Fibroblast of lung (primary cell): ENCODE results near the gene HRH4. TPM values are rescaled to one million over a fixed set of nuclear protein-coding genes. Genes with fewer than 3 reads are reported as not detected.

Experiments used
- DNase-seq, 2 donors: peaks; one replicate each; pipeline versions ENCODE4 v3.0.0 to v3.0.0-alpha.2; 2010; ENCODE audit warnings: low read depth in 2 of 2
- H2AFZ ChIP-seq: 2 replicates; pipeline ENCODE4 v1.5.1; 2012; ENCODE audit warnings: low read length, control low read depth, inconsistent platforms
- H3K27ac ChIP-seq: 2 replicates; pipeline ENCODE4 v1.5.1; 2011; ENCODE audit warnings: low read length, control low read depth; ENCODE audit not compliant: insufficient read depth
- H3K27me3 ChIP-seq: 2 replicates; pipeline ENCODE4 v1.5.1; 2011; ENCODE audit warnings: mild to moderate bottlenecking, low read length; ENCODE audit not compliant: control insufficient read depth, insufficient read depth
- H3K36me3 ChIP-seq: 2 replicates; pipeline ENCODE4 v1.5.1; 2011; ENCODE audit warnings: low read length; ENCODE audit not compliant: control insufficient read depth, insufficient read depth
- H3K4me1 ChIP-seq: 2 replicates; pipeline ENCODE4 v1.5.1; 2011; ENCODE audit warnings: low read length; ENCODE audit not compliant: control insufficient read depth, insufficient read depth; ENCODE audit errors: extremely low read depth
- H3K4me2 ChIP-seq: 2 replicates; pipeline ENCODE4 v1.5.1; 2011; ENCODE audit warnings: low read length, control low read depth; ENCODE audit not compliant: insufficient read depth; ENCODE audit errors: extremely low read depth
- H3K4me3 ChIP-seq, 4 experiments: fragments of 200-600 bp in 1 of 4; sonication (generic) in 1 of 4; replicated peaks in 1 of 4; 2 replicates each; pipeline ENCODE4 v1.5.1; 2011 to 2016; ENCODE audit warnings: low read length in 4 of 4, low read depth in 3 of 4, mild to moderate bottlenecking in 3 of 4, control low read depth in 2 of 4, inconsistent platforms in 1 of 4, mixed read lengths in 1 of 4; ENCODE audit not compliant: insufficient read depth in 1 of 4; ENCODE audit errors: control extremely low read depth in 1 of 4
- H3K79me2 ChIP-seq: 2 replicates; pipeline ENCODE4 v1.5.1; 2012; ENCODE audit warnings: mild to moderate bottlenecking, low read length, inconsistent platforms; ENCODE audit not compliant: control insufficient read depth, insufficient read depth
- H3K9ac ChIP-seq: 2 replicates; pipeline ENCODE4 v1.5.1; 2011; ENCODE audit warnings: mild to moderate bottlenecking, low read length, control low read depth; ENCODE audit not compliant: insufficient read depth
- H3K9me3 ChIP-seq: 2 replicates; pipeline ENCODE4 v1.5.1; 2012; ENCODE audit warnings: low read depth, low read length; ENCODE audit not compliant: control insufficient read depth, insufficient read depth
- H4K20me1 ChIP-seq: 2 replicates; pipeline ENCODE4 v1.5.1; 2011; ENCODE audit warnings: low read length; ENCODE audit not compliant: control insufficient read depth, insufficient read depth; ENCODE audit errors: extremely low read depth
- EZH2 ChIP-seq: IDR thresholded peaks from 2 replicates; pipeline ENCODE4 v1.5.1; 2012; ENCODE audit warnings: low read length, control low read depth, mild to moderate bottlenecking; ENCODE audit errors: missing control alignments
- polyA plus RNA-seq, 2 donors: library from polyadenylated mRNA; depleted of rRNA in 1 of 2; stranded (reverse) in 1 of 2; unstranded in 1 of 2; fragments of >200 nt; gene quantifications; 2 replicates each; pipeline ENCODE4 v1.2.1, GENCODE V29; 2011 to 2012; ENCODE audit warnings: missing spikeins in 1 of 2
- total RNA-seq: library from RNA; depleted of rRNA; stranded (reverse); fragments of >200 nt; gene quantifications from 2 replicates; pipeline ENCODE4 v1.2.1, GENCODE V29; 2014
- TF ChIP-seq, protein P1 (sequence below), 2 donors: IDR thresholded peaks in 1 of 2; conservative IDR thresholded peaks in 1 of 2; 1 replicate in 1 of 2; 2 replicates in 1 of 2; pipeline ENCODE4 v1.5.1; 2011 to 2012; ENCODE audit warnings: low read length in 2 of 2, control low read depth in 1 of 2, inconsistent platforms in 1 of 2, low read depth in 1 of 2, mild to moderate bottlenecking in 1 of 2

The HRH4 gene
- total and polyA plus RNA-seq, 2 donors (not counting 1 experiment from before 2014, with no cell fraction given): under 0.01 to 0.01 TPM

DNA sequence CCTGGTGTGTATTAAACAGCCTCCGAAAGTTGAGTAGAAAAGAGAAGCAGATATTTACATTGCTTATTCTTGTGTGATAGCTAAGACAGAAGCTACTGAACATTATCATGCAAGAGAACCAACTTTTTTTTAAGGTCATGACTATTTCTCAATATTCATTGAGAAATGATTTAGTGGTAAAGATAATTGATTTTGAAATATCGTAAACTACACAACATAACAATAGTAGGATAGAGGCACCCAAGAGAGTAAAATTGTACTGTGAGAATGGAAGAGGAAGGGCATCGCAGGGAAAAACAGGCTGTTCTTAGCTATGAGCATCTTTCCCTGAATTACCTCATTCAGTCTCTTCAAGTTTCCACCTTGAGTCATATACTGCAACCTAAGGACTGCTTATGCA, 25.2 kb downstream of the HRH4 start:
- H3K4me3 ChIP-seq: no peak overlapping the region
- no peaks in the 10 kb centered on the region for H3K9me3 ChIP-seq
- no peak overlapping the region for H3K4me2 ChIP-seq
- H3K36me3 ChIP-seq: no peaks in the 10 kb centered on the region
- no peaks in the 10 kb centered on the region for H3K79me2 ChIP-seq
- H4K20me1 ChIP-seq: no peaks in the 10 kb centered on the region
- no peak overlapping the region for H3K27ac ChIP-seq
- no peaks in the 10 kb centered on the region for H3K4me1 ChIP-seq
- H3K9ac ChIP-seq: no peak overlapping the region
- TF ChIP-seq, protein P1, sequence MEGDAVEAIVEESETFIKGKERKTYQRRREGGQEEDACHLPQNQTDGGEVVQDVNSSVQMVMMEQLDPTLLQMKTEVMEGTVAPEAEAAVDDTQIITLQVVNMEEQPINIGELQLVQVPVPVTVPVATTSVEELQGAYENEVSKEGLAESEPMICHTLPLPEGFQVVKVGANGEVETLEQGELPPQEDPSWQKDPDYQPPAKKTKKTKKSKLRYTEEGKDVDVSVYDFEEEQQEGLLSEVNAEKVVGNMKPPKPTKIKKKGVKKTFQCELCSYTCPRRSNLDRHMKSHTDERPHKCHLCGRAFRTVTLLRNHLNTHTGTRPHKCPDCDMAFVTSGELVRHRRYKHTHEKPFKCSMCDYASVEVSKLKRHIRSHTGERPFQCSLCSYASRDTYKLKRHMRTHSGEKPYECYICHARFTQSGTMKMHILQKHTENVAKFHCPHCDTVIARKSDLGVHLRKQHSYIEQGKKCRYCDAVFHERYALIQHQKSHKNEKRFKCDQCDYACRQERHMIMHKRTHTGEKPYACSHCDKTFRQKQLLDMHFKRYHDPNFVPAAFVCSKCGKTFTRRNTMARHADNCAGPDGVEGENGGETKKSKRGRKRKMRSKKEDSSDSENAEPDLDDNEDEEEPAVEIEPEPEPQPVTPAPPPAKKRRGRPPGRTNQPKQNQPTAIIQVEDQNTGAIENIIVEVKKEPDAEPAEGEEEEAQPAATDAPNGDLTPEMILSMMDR (conservative IDR thresholded peaks at IDR 0.05 in 1 of 2, IDR thresholded peaks at IDR 0.05 in 1 of 2; ENCODE audit: low read depth in 1 of 2, low read length in 2 of 2): no peak
- TF ChIP-seq EZH2: no peak
- H3K27me3 ChIP-seq: peaks cover 7% of the 10 kb centered on the region
- DNase-seq: no peak
- no peak overlapping the region for H2AFZ ChIP-seq

DNA sequence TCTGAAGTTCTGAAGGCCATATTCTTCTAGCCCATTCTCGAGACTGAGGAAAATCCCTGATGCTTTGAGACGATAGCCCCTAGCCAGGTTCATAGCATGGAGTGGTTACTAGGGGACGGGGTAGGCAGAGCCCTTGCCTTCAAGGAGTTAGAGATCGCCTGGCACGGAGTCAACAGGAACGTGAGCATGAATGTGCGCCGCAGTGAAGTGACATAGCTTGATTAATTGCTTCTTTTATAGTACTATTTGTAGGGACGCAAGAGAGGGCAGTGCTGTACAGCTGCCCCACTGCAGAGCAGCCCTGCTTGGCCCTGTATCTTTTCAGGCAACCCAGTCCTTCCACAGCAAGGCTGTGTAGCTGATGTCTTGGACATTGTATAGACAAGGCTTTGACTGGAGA, 26.2 kb downstream of the HRH4 start:
- no peaks in the 10 kb centered on the region for H3K36me3 ChIP-seq
- H3K9me3 ChIP-seq: no peaks in the 10 kb centered on the region
- no peaks in the 10 kb centered on the region for H4K20me1 ChIP-seq
- DNase-seq: no peak
- H3K27me3 ChIP-seq: peaks cover 7% of the 10 kb centered on the region
- H3K4me2 ChIP-seq: no peak overlapping the region
- no peaks in the 10 kb centered on the region for H3K4me1 ChIP-seq
- no peak overlapping the region for H2AFZ ChIP-seq
- no peak overlapping the region for H3K4me3 ChIP-seq
- no peak overlapping the region for H3K27ac ChIP-seq
- no peak overlapping the region for H3K9ac ChIP-seq
- no peaks in the 10 kb centered on the region for H3K79me2 ChIP-seq
- TF ChIP-seq, protein P1 (conservative IDR thresholded peaks at IDR 0.05 in 1 of 2, IDR thresholded peaks at IDR 0.05 in 1 of 2; ENCODE audit: low read depth in 1 of 2, low read length in 2 of 2): no peak
- no peak for TF ChIP-seq EZH2

DNA sequence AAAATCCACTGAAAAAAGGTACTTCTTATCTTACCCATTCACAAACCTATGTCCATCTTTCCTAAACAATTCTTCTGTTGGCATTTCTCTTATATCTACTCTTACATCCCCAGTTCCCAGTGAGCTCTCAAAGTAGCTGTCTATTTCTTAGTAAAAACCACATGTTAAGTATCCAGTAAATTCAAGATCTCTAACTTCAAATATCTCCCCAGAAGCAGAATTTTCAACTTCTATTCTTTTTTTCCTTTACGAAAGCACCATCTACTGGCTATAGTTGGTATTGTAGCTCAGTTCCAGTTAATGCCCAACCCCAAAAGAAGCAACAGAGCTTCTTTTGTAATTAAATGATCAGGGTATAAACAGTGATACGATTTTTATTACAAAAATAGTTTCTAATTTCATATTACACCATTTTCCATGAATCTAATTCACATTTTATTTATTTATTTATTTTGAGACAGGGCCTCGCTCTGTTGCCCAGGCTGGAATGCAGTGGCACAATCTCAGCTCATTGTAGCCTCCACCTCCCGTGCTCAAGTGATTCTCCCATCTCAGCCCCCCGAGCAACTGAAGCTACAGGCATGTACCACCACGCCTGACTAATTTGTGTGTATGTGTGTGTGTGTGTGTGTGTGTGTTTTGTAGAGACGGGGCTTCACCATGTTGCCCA, 28.5 kb downstream of the HRH4 start:
- Histone ChIP-seq H3K27me3 (peaks cover 7% of the 10 kb centered on the region), H3K9me3 (no peaks in the 10 kb centered on the region), H3K4me1 (no peaks in the 10 kb centered on the region), H3K4me3 (no peak overlapping the region), H3K4me2 (no peak overlapping the region), H3K36me3 (no peaks in the 10 kb centered on the region), H3K79me2 (no peaks in the 10 kb centered on the region), H4K20me1 (no peaks in the 10 kb centered on the region), H3K9ac (no peak overlapping the region), H2AFZ (no peak overlapping the region), H3K27ac (no peak overlapping the region)
- peak; percentile 14 to 55 for DNase-seq
- TF ChIP-seq, protein P1 (conservative IDR thresholded peaks at IDR 0.05 in 1 of 2, IDR thresholded peaks at IDR 0.05 in 1 of 2; ENCODE audit: low read depth in 1 of 2, low read length in 2 of 2): peak; percentile 62 to 70
- no peak for TF ChIP-seq EZH2
